Endometrial microvascular endothelial cells (primary cell): Measurements from ENCODE around the gene ADPRM. TPM values are rescaled to one million over a fixed set of nuclear protein-coding genes. Genes with fewer than 3 reads are reported as not detected.

Experiments
- in situ Hi-C: cut with HindIII; loops from 2 replicates; pipeline ENCODE4 v1.10.0; 2017; ENCODE audit warnings: low sequenced_read_pairs, low pct_unique_long_range_greater_than_20kb; ENCODE audit errors: inconsistent ontology term
- total RNA-seq: library from RNA; depleted of rRNA; stranded (reverse); fragments of >200 nt; gene quantifications from one replicate; pipeline ENCODE4 v1.2.3, GENCODE V29; 2015; ENCODE audit errors: inconsistent ontology term

Gene ADPRM, protein sequence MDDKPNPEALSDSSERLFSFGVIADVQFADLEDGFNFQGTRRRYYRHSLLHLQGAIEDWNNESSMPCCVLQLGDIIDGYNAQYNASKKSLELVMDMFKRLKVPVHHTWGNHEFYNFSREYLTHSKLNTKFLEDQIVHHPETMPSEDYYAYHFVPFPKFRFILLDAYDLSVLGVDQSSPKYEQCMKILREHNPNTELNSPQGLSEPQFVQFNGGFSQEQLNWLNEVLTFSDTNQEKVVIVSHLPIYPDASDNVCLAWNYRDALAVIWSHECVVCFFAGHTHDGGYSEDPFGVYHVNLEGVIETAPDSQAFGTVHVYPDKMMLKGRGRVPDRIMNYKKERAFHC
- total RNA-seq, result 13.3 TPM

DNA sequence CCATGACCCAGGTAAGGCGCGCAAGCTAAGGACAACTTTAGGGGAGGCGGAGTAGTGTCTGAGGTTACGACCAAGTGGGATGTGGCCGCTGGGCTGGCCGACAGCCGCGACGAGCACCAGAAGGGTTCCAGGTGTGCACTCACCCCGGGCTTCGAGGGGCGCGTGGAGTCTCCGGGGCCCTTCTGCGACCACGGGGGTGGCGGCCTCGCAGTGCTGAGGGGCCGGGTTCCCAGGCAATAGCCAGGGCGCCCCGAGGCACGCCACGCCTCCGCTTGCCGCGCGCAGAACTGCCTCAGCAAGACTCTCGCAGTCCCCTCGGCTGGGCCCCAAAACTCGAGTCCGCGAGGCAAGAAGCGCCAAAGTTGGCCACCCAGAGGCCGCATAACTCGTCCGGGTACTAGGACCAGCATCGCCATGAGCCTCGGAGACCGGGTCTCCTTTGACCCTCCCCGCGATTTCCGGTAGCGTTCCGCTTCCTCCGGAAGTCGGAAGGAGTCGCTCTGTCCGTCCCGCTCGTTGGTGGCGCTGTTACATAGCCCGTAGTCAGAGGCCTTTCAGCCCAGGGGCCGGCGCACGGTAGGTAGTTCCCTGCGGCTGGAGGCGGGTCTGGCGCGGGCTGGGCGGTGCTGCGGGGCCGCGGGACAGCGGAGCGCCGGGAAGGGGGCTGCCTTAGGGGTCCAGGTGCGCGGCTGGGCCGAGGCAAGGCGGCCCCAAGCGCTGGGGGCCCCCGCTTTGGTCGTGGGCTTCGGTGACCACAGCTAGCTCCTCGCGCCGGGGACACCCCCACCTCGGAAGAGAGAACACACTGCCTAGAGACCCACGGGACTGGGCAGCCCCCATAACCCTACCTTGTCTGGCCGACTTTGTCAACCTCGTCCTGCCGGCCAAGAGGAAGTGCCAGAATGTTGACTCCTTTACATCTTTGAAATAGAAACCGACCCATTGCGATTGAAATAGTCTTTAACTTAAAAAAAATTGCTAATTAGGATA, at the start of gene ADPRM, which contains the start of gene SCO1:
ADPRM (plus strand) TSS at position 503 of the 990 bp plus-strand sequence. CDS start 7,333 bp downstream, outside the sequence.
SCO1 (minus strand) TSS at position 442 of the 990 bp plus-strand sequence; CDS start at position 416, 26 bp downstream.
- in situ Hi-C loops, result no loop called here

DNA sequence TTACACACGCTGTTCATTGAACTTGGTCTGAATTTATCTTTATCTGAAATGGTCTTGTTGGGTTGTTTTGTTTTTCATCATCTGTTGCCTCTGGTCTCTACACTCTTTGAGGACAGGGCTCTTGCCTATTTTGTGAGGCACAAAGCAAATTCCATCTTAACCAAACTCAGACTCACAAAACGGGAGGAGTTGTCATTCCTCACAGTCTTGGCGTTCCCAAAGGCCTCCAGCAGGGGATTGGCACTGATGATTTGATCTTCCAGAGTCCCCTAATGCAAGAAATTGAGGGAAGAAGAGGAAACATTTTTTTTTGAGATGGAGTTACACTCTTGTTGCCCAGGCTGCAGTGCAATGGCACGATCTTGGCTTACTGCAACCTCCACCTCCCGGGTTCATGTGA, 49.0 kb upstream of the ADPRM start:
- in situ Hi-C loops, result no loop called here

DNA sequence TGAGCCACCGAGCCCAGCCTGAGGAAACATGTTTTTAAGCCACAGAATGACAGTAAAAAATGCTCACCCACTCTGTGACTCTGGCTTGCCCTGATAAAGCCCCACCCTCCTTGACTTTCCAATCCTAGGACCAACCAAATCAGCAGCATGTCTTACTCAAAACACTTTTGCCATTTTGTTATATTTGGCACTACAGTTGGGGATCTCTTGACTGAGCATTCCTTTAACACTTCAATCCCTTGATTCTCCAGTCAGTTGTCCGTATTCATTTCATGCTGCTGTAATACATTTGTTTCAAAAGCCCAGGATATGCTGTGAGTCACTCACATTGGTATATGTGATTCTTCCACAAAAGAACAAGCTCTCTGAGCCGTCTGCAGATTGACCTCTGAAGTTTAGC, 48.4 kb upstream of the ADPRM start:
- in situ Hi-C loops, result no loop called here

DNA sequence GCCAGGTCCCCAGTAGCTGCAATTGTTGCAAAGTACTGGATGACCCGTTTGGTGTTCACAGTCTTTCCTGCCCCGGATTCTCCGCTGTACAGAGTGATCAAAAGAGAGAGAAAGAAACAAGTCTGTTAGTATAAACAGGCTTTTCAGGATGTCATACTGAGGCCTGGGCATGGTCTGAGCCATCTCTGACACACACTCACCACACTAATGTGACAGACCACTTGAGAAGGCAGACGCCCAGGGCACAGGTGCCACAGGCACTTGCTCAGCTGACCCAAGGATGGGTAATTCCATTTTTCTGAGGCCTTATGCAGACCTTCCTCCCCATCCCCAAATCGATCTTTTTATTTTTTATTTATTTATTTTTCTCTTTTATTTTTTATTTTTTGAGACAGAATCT, 47.8 kb upstream of the ADPRM start:
- in situ Hi-C loops, result no loop called here

- in situ Hi-C loops, result no loop called here
Observed at GRCh38 chr17:10651927-10652326, 45.5 kb upstream of the ADPRM start.

GRCh38 chr17:10652984-10653659, 44.3 kb upstream of the ADPRM start:
- in situ Hi-C loops, result no loop called here

DNA sequence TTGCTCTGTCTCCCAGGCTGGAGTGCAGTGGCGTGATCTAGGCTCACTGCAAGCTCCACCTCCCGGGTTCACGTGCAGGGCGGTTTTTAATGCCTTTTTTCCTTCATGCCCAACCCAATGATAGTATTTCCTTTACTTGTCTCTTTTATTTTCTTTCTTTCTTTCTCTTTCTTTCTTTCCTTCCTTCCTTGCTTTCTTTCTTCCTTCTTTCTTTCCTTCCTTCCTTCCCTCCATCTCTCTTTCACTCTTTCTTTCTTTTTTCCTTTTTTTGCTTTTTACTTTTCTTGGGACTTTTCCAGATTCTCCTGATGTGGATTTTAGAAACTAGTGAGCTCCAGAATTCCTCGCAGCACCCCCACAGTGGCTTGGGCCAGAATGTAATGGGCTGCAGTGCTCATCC, 43.4 kb upstream of the ADPRM start:
- in situ Hi-C loops, result no loop called here

DNA sequence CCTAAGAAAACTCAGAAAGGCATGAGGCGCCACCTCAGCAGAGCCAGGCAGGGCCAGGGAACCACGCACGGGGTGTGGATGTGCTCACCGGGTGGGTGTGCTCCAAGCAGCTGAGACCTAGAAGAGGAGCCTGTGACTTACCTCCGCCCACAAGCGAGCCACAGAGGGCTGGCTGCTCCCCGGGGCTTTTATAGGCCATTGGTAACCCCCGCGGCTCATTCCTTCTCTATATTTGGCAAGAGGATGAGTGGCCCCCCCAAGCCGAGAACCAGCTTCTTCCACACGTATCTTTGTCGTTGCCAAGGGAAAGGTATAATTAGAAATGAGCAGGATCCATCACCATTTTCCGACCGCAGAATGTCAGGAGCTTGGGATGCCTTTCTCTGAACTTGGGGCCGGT, 40.2 kb upstream of the ADPRM start, which contains the start of gene MYH3:
MYH3 (minus strand) TSS at position 162 of the 400 bp plus-strand sequence. CDS start 2,245 bp downstream, outside the sequence.
- in situ Hi-C loops, result no loop called here

- in situ Hi-C loops, result no loop called here
Observed at GRCh38 chr17:10657879-10658278, 39.5 kb upstream of the ADPRM start.

GRCh38 chr17:10661437-10661836, 36.0 kb upstream of the ADPRM start:
- in situ Hi-C loops, result no loop called here

GRCh38 chr17:10663231-10663630, 34.2 kb upstream of the ADPRM start:
- in situ Hi-C loops, result no loop called here

DNA sequence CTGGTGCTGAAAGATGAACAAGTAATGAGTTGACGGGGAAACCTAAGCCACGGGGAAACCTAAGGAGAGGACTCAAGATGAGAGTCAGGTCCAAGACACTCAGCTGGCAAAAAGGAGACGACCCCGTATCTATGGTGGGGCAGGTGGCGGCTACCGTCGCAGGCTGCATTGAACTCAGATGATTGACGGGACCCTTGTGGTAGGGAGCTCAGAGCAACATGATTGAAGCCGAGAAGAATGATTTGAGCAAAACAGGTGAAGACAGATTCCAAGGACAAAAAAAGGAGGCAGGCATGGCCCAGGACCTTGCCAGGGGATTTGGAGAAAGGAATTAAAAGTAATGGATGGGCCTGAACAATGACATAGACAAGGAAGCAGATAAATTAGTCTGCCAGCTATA, 32.8 kb upstream of the ADPRM start:
- in situ Hi-C loops, result no loop called here

- in situ Hi-C loops, result no loop called here
Observed at GRCh38 chr17:10666906-10667305, 30.5 kb upstream of the ADPRM start.

DNA sequence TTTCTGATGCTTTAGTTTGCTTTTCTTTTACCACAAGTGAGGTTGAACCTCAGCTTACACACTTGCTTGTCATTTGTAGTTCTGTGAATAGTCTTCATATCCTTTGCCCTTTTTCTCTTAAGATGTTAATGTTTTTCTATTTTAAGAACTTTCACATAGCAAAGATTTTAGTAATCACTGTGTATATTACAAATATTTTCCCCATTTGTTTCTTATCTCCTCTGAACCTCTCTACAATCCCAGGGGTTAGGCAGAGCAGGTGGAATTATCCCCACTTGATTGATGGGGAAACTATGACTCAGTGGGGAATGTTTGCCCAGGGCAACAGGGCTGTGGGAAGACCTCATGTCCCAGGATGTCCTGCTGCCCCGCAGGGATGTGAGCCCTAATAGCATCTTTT, 28.6 kb upstream of the ADPRM start:
- in situ Hi-C loops, result no loop called here

GRCh38 chr17:10673312-10673711, 24.1 kb upstream of the ADPRM start:
- in situ Hi-C loops, result no loop called here

DNA sequence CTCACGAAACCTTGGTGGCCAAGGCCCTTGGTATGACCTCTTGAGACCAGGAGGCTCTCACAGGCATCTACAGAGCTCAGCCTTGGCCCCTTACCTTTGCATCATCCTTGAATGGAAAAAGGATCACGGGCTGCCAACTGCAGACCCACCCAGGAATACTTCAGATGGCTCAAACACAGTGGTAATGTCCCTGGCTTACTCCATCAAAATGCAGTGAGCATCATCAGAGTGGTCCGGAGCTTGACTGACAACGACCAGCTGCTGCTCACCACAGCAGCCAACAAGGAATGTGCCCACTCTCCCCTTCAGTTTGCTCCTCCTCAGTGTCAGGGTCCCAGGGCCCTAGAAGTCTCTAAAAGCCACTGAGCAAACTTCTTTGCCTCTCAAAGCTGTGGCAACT, 22.7 kb upstream of the ADPRM start:
- in situ Hi-C loops, result no loop called here

DNA sequence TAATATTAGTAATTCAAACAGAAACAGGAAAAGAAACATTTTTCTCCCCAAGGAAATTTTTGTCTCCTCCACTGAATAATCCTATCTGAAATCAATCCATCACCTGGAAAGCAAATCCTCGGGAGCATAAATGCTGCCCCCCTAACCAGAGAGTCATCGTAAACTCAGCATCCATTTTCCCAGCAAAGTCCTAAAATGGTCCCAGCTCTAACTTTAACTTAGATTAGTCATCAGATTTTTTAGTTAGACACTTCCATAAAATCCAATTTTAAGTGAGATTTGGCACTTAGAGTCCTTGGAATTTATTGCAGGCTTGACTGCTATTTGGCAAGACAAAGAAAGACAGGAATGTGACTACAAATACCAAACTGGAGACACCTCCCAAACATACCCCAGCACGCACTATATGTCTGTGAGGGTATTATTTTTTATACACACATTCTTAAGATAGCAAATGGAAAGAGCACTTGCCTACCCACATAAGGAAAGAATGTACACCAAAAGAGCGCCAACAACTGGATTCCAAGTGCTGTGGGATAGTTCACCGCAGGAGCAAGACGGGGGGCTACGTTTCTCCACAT, 15.4 kb upstream of the ADPRM start:
- in situ Hi-C loops, result no loop called here

GRCh38 chr17:10683853-10684252, 13.5 kb upstream of the ADPRM start:
- in situ Hi-C loops, result no loop called here

DNA sequence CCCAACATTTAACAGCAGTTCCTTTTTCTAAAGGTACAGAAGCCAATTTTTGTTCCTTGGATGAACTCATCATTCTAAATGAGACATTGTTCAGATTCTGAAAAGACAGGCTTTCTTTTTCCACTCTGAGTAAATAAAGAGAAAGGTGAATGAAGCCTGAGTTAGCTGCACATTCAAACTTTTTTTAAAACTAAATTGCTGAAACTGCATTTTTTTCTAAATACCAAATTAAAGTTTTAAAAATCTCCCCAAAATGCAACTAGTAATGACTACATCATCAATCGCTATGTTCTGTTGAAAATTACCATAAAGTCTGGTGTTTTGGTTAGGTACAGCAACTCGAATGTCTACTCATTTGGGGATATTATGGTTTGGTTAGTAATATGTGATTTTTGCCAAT, 9.9 kb upstream of the ADPRM start:
- in situ Hi-C loops, result no loop called here
